Measurements from ENCODE around the gene OR2F1.
"Not testable (repeated sequence)": the region's sequence is repeated elsewhere in the genome, so short reads cannot be mapped to it uniquely, and the experiment has no call there.

- TF ChIP-seq, protein P1, sequence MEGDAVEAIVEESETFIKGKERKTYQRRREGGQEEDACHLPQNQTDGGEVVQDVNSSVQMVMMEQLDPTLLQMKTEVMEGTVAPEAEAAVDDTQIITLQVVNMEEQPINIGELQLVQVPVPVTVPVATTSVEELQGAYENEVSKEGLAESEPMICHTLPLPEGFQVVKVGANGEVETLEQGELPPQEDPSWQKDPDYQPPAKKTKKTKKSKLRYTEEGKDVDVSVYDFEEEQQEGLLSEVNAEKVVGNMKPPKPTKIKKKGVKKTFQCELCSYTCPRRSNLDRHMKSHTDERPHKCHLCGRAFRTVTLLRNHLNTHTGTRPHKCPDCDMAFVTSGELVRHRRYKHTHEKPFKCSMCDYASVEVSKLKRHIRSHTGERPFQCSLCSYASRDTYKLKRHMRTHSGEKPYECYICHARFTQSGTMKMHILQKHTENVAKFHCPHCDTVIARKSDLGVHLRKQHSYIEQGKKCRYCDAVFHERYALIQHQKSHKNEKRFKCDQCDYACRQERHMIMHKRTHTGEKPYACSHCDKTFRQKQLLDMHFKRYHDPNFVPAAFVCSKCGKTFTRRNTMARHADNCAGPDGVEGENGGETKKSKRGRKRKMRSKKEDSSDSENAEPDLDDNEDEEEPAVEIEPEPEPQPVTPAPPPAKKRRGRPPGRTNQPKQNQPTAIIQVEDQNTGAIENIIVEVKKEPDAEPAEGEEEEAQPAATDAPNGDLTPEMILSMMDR (IDR thresholded peaks at IDR 0.05) = not testable (repeated sequence)
- TF ChIP-seq POLR2A (IDR thresholded peaks at IDR 0.05); POLR2AphosphoS5 (IDR thresholded peaks at IDR 0.05); EP300 (IDR thresholded peaks at IDR 0.05; ENCODE audit: low read depth): not testable (repeated sequence)
Measured at GRCh38 chr7:144010821-144011220, 56.2 kb downstream of the OR2F1 start.
